ENCODE data around the gene DUSP19.

The DUSP19 gene

DNA sequence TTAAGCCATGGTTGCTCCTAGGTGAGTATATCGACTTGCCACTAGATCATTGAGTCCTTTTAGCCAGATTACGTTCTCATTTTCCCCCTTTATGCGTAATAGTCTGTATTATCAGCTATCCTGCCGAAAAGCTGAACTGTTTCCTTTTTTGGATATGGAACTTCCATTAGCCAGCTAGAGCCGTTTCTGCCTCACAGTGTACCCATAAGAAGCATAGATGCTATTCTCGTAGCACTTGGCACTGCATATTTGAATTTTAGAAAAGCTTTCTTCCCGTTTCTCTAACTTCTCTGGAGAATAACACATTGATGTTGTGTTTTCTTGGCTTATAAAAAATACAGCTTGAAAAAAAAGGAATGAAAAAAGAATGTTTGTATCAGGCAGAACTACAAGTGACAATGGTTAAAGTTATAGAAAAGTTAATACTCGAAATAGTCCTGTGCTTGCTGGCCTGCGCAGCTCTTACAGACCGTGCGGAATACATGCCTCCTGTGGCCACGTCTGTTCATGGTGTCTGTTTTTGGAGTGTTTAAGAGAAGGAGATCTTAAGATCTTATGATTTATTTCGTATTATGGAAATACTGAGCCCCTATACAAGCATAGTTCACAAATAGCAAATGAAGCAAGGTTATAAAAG, 710 bp downstream of the DUSP19 start:
- Histone ChIP-seq H3K79me2 (ENCODE audit: insufficient read depth, low read length) (no peaks in the 10 kb centered on the region), H3K9me3 (ENCODE audit: insufficient read depth, low read length, severe bottlenecking) (no peaks in the 10 kb centered on the region), H3K9ac (ENCODE audit: low read depth, low read length) (no peak overlapping the region), H3K4me3 (ENCODE audit: low read depth in 1 of 2, low read length in 2 of 2) (no peak overlapping the region), H3K27me3 (ENCODE audit: insufficient read depth, low read length, poor library complexity) (peaks cover 7% of the 10 kb centered on the region), H2AFZ (ENCODE audit: low read depth, low read length) (no peak overlapping the region), H3K36me3 (ENCODE audit: insufficient read depth, low read length) (no peaks in the 10 kb centered on the region), H4K20me1 (ENCODE audit: insufficient read depth, low read length) (no peaks in the 10 kb centered on the region), H3K4me1 (ENCODE audit: insufficient read depth, low read length) (no peaks in the 10 kb centered on the region), H3K27ac (ENCODE audit: low read length) (no peak overlapping the region), H3K4me2 (ENCODE audit: insufficient read depth, low read length) (no peak overlapping the region)
- DNase-seq (no peak), ATAC-seq (ENCODE audit: insufficient read depth, low read depth) (no peak)
- TF ChIP-seq EZH2 (IDR thresholded peaks at IDR 0.05; ENCODE audit: borderline replicate concordance, low read depth, low read length, severe bottlenecking), result no peak
- TF ChIP-seq, protein P1, sequence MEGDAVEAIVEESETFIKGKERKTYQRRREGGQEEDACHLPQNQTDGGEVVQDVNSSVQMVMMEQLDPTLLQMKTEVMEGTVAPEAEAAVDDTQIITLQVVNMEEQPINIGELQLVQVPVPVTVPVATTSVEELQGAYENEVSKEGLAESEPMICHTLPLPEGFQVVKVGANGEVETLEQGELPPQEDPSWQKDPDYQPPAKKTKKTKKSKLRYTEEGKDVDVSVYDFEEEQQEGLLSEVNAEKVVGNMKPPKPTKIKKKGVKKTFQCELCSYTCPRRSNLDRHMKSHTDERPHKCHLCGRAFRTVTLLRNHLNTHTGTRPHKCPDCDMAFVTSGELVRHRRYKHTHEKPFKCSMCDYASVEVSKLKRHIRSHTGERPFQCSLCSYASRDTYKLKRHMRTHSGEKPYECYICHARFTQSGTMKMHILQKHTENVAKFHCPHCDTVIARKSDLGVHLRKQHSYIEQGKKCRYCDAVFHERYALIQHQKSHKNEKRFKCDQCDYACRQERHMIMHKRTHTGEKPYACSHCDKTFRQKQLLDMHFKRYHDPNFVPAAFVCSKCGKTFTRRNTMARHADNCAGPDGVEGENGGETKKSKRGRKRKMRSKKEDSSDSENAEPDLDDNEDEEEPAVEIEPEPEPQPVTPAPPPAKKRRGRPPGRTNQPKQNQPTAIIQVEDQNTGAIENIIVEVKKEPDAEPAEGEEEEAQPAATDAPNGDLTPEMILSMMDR (IDR thresholded peaks at IDR 0.05; ENCODE audit: borderline replicate concordance, extremely low read depth, low read length, poor library complexity, severe bottlenecking), result no peak

DNA sequence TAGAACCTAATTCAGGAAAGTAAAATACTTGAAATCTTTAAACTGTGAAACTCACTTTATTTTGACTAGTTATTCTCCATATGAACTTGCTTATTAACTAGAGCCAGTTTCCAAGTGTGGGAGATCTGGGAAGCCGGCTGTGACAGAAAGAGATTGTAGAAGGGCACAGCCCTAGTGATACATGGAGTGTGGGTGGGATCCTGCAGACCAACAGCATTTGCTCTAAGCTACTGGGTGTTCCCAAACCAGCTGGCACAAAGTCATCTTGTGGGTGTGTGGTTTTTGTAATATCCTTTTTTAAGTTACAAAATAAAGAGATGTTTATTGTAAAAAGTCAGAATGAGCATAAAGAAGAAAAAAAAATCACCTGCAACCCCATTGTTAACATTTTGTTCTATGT, 3.4 kb downstream of the DUSP19 start:
- H3K27me3 ChIP-seq (ENCODE audit: insufficient read depth, low read length, poor library complexity), result peaks cover 7% of the 10 kb centered on the region
- H3K4me1 ChIP-seq (ENCODE audit: insufficient read depth, low read length), result no peaks in the 10 kb centered on the region
- TF ChIP-seq, protein P1 (IDR thresholded peaks at IDR 0.05; ENCODE audit: borderline replicate concordance, extremely low read depth, low read length, poor library complexity, severe bottlenecking), result no peak
- no peak for TF ChIP-seq EZH2 (IDR thresholded peaks at IDR 0.05; ENCODE audit: borderline replicate concordance, low read depth, low read length, severe bottlenecking)
- no peaks in the 10 kb centered on the region for H3K79me2 ChIP-seq (ENCODE audit: insufficient read depth, low read length)
- DNase-seq, result no peak
- no peaks in the 10 kb centered on the region for H3K9me3 ChIP-seq (ENCODE audit: insufficient read depth, low read length, severe bottlenecking)
- no peak overlapping the region for H3K9ac ChIP-seq (ENCODE audit: low read depth, low read length)
- H3K4me3 ChIP-seq (ENCODE audit: low read depth in 1 of 2, low read length in 2 of 2), result no peak overlapping the region
- H3K36me3 ChIP-seq (ENCODE audit: insufficient read depth, low read length), result no peaks in the 10 kb centered on the region
- H4K20me1 ChIP-seq (ENCODE audit: insufficient read depth, low read length), result no peaks in the 10 kb centered on the region
- H3K4me2 ChIP-seq (ENCODE audit: insufficient read depth, low read length), result no peak overlapping the region
- no peak for ATAC-seq (ENCODE audit: insufficient read depth, low read depth)
- H3K27ac ChIP-seq (ENCODE audit: low read length), result no peak overlapping the region
- no peak overlapping the region for H2AFZ ChIP-seq (ENCODE audit: low read depth, low read length)

DNA sequence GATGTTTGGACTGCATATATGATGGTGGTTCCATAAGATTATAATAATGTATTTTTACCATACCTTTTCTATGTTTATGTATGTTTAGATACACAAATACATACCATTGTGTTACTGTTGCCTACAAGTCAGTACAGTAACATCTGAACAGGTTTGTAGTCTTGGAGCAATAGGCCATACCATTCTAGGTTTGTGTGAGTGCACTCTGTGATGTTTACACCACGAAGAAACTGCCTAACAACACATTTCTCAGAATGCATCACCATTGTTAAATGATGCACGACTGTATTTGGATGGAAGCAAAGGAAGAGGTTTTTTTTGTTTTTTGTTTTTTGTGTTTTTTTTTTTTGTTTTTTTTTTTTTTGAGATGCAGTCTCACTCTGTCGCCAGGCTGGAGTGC, 9.5 kb downstream of the DUSP19 start:
- Histone ChIP-seq H2AFZ (ENCODE audit: low read depth, low read length) (no peak overlapping the region), H4K20me1 (ENCODE audit: insufficient read depth, low read length) (no peaks in the 10 kb centered on the region), H3K36me3 (ENCODE audit: insufficient read depth, low read length) (no peaks in the 10 kb centered on the region), H3K9me3 (ENCODE audit: insufficient read depth, low read length, severe bottlenecking) (no peaks in the 10 kb centered on the region), H3K79me2 (ENCODE audit: insufficient read depth, low read length) (no peaks in the 10 kb centered on the region), H3K9ac (ENCODE audit: low read depth, low read length) (no peak overlapping the region), H3K27ac (ENCODE audit: low read length) (no peak overlapping the region), H3K4me2 (ENCODE audit: insufficient read depth, low read length) (no peak overlapping the region), H3K4me1 (ENCODE audit: insufficient read depth, low read length) (no peaks in the 10 kb centered on the region), H3K4me3 (ENCODE audit: low read depth in 1 of 2, low read length in 2 of 2) (no peak overlapping the region), H3K27me3 (ENCODE audit: insufficient read depth, low read length, poor library complexity) (no peaks in the 10 kb centered on the region)
- ATAC-seq (ENCODE audit: insufficient read depth, low read depth) (no peak), DNase-seq (no peak)
- TF ChIP-seq EZH2 (IDR thresholded peaks at IDR 0.05; ENCODE audit: borderline replicate concordance, low read depth, low read length, severe bottlenecking), result no peak
- TF ChIP-seq, protein P1 (IDR thresholded peaks at IDR 0.05; ENCODE audit: borderline replicate concordance, extremely low read depth, low read length, poor library complexity, severe bottlenecking), result no peak

Measured in DND-41 (cell line).